Upper lobe of left lung (tissue), 6 donors: ENCODE data around the gene UTF1. TPM values are rescaled to one million over a fixed set of nuclear protein-coding genes. Genes with fewer than 3 reads are reported as not detected.

Experiments
- ATAC-seq, 2 donors: fragments of 200-7000 bp; cut with Tn5 transposase; one replicate each; pipeline ENCODE4 v1.9.1; 2022; ENCODE audit warnings: mild to moderate bottlenecking in 2 of 2, moderate library complexity in 2 of 2; ENCODE audit not compliant: low FRiP score in 2 of 2
- DNase-seq, 2 donors: peaks; one replicate each; pipeline ENCODE4 v3.0.0-alpha.2; 2019 to 2020
- H3K27ac ChIP-seq, 4 donors: fragments of 200-600 bp; sonication (generic); one replicate each; pipeline ENCODE4 v1.5.1; 2016 to 2019
- H3K27me3 ChIP-seq, 4 donors: fragments of 200-600 bp; sonication (generic); one replicate each; pipeline ENCODE4 v1.5.1; 2017 to 2019
- H3K36me3 ChIP-seq, 4 donors: fragments of 200-600 bp; sonication (generic); one replicate each; pipeline ENCODE4 v1.5.1; 2016 to 2019
- H3K4me1 ChIP-seq, 4 donors: fragments of 200-600 bp; sonication (generic); one replicate each; pipeline ENCODE4 v1.5.1; 2018 to 2019
- H3K4me3 ChIP-seq, 4 donors: fragments of 200-600 bp; sonication (generic); one replicate each; pipeline ENCODE4 v1.5.1; 2017 to 2019; ENCODE audit warnings: mild to moderate bottlenecking in 2 of 4, moderate library complexity in 1 of 4
- H3K9me3 ChIP-seq, 4 donors: fragments of 200-600 bp; sonication (generic); one replicate each; pipeline ENCODE4 v1.5.1; 2018 to 2019
- EP300 ChIP-seq, 4 donors: sonication (generic); formaldehyde crosslinking; IDR thresholded peaks; one replicate each; pipeline ENCODE4 v1.5.1; 2017; ENCODE audit warnings: antibody characterized with exemption in 4 of 4, control low read depth in 2 of 4
- POLR2A ChIP-seq, 4 donors: fragments of 450-650 bp; IDR thresholded peaks; one replicate each; pipeline ENCODE4 v1.5.1; 2016 to 2017; ENCODE audit warnings: antibody characterized with exemption in 4 of 4, mild to moderate bottlenecking in 2 of 4
- POLR2AphosphoS5 ChIP-seq, 2 donors: sonication (generic); formaldehyde crosslinking; IDR thresholded peaks; one replicate each; pipeline ENCODE4 v1.5.1; 2017; ENCODE audit warnings: antibody characterized with exemption in 2 of 2
- WGBS, 2 donors: methylation state at CpG; one replicate each; pipeline ENCODE4 v1.1.5; 2017 to 2018; 5-methylcytosine and 5-hydroxymethylcytosine counted together
- total RNA-seq, 6 donors: library from RNA; depleted of rRNA in 4 of 6; stranded (reverse); fragments of >200 nt in 4 of 6; gene quantifications; one replicate each; pipeline versions ENCODE4 v1.1.0 to v1.2.1, GENCODE V29; 2016 to 2021
- TF ChIP-seq, protein P1 (sequence below), 6 experiments: fragments of 450-650 bp in 4 of 6; fragments of 200-600 bp in 2 of 6; sonication (generic) in 2 of 6; IDR thresholded peaks; one replicate each; pipeline ENCODE4 v1.5.1; 2016 to 2019; ENCODE audit warnings: antibody characterized with exemption in 6 of 6
- donor health status: DM: no; HTN: no; CAD: no; lungs with moderate emphysema.
- donor health status: DM: no; HTN: yes; CAD: no; lungs with severe emphysema.

Gene UTF1
- total RNA-seq, 6 donors from 2014 or later, result 0.26 to 0.37 TPM; not detected in 4

DNA sequence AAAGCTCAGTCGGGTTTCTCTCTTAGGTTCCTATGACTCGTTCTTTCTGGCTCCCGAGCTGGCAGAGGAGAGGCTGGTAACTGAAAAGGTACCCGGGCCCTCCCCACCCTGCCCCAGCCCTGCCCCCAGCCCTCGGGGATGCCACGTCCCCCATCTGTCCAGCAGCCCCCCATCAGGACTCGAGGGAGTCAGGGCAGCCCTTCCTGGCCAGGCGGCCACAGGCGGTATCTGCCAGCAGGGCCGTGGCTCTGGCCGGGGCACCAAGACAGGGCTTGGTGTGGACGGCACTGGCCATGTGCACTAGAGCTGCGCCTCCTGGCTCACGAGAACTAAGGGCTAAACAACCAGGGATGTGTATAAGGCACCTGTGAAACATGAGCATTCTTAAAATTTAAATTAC, 40.3 kb upstream of the UTF1 start:
- Histone ChIP-seq H3K4me3 (no peak overlapping the region), H3K27me3 (no peaks in the 10 kb centered on the region), H3K4me1 (no peaks in the 10 kb centered on the region), H3K27ac (no peak overlapping the region), H3K9me3 (no peaks in the 10 kb centered on the region), H3K36me3 (no peaks in the 10 kb centered on the region)
- TF ChIP-seq POLR2A (IDR thresholded peaks at IDR 0.05) (no peak), EP300 (IDR thresholded peaks at IDR 0.05) (no peak), POLR2AphosphoS5 (IDR thresholded peaks at IDR 0.05) (no peak)
- TF ChIP-seq, protein P1, sequence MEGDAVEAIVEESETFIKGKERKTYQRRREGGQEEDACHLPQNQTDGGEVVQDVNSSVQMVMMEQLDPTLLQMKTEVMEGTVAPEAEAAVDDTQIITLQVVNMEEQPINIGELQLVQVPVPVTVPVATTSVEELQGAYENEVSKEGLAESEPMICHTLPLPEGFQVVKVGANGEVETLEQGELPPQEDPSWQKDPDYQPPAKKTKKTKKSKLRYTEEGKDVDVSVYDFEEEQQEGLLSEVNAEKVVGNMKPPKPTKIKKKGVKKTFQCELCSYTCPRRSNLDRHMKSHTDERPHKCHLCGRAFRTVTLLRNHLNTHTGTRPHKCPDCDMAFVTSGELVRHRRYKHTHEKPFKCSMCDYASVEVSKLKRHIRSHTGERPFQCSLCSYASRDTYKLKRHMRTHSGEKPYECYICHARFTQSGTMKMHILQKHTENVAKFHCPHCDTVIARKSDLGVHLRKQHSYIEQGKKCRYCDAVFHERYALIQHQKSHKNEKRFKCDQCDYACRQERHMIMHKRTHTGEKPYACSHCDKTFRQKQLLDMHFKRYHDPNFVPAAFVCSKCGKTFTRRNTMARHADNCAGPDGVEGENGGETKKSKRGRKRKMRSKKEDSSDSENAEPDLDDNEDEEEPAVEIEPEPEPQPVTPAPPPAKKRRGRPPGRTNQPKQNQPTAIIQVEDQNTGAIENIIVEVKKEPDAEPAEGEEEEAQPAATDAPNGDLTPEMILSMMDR (IDR thresholded peaks at IDR 0.05), result no peak
- WGBS, 2 donors, result 89 to 93% methylated on average over 6 to 10 of the region's 14 CpGs
- peak in 1 of 2 donors; percentile 56 for DNase-seq
- no peak for ATAC-seq

DNA sequence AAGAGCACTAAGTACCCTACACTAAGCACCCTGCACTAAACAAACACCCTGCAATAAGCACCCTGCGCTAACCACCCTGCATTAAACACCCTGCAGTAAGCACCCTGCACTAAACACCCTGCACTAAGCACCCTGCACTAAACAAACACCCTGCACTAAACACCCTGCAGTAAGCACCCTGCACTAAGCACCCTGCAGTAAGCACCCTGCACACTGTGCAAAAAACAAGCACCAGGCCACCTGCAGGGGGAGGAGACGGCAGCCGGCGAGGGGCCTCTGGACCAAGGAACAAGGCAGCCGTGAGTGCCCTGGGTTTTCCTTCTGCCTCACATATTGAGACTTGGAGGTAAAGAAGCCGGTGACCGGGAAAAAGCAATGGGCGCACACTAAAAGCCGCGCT, 39.8 kb upstream of the UTF1 start:
- DNase-seq (peak in 1 of 2 donors; percentile 47), ATAC-seq (no peak)
- Histone ChIP-seq H3K9me3 (no peaks in the 10 kb centered on the region), H3K27me3 (no peaks in the 10 kb centered on the region), H3K36me3 (no peaks in the 10 kb centered on the region), H3K27ac (no peak overlapping the region), H3K4me3 (no peak overlapping the region), H3K4me1 (no peaks in the 10 kb centered on the region)
- TF ChIP-seq POLR2A (IDR thresholded peaks at IDR 0.05) (no peak), POLR2AphosphoS5 (IDR thresholded peaks at IDR 0.05) (no peak), EP300 (IDR thresholded peaks at IDR 0.05) (no peak)
- TF ChIP-seq, protein P1 (IDR thresholded peaks at IDR 0.05), result no peak
- 94 to 95% methylated on average over 10 of the region's 10 CpGs for WGBS, 2 donors

DNA sequence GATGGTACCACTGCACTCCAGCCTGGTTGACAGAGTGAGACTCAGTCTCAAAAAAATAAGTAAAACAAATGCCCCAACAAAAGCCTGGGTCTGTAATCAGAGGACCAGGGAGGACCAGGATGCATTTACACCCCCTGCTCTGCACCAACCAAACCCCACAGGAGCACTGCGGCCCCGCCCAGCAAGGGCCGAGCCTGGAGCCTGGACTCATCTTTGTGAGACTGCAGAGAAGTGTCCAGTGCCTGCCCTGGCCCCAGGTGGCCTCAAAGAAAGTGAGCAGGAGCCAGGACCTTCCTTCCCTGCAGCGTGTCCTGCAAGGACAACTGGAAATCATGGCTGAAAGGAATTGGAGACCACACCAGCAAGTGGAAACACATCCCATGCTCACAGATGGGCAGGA, 38.4 kb upstream of the UTF1 start:
- TF ChIP-seq POLR2AphosphoS5 (IDR thresholded peaks at IDR 0.05) (no peak), POLR2A (IDR thresholded peaks at IDR 0.05) (no peak)
- TF ChIP-seq, protein P1 (IDR thresholded peaks at IDR 0.05), result no peak
- Histone ChIP-seq H3K27ac (no peak overlapping the region), H3K4me3 (no peak overlapping the region), H3K27me3 (no peaks in the 10 kb centered on the region), H3K36me3 (no peaks in the 10 kb centered on the region), H3K4me1 (no peaks in the 10 kb centered on the region), H3K9me3 (no peaks in the 10 kb centered on the region)
- ATAC-seq, result no peak
- DNase-seq, result peak in 1 of 2 donors; percentile 58
- WGBS, 2 donors, result 87 to 100% methylated on average over 3 to 4 of the region's 4 CpGs

DNA sequence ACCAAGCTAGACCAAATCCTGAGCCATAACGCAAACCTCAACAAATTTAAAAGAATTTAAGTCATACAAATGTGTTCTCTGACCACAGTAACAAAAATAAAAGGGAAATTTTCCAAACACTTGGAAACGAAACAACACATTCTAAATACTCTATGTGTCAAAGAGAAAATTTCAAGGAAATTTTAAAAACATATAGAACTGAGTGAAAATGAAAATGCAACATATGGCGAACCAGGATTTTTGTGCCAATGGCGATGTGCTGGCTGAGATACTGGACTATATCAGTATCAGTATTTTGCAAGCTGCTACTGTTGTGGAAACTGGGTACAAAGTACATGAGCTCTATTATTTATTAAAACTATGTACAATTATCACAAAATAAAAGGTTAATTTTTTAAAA, 35.9 kb upstream of the UTF1 start:
- 74 to 85% methylated on average over 4 of the region's 4 CpGs for WGBS, 2 donors
- H3K27ac ChIP-seq, result no peak overlapping the region
- H3K4me3 ChIP-seq, result no peak overlapping the region
- no peaks in the 10 kb centered on the region for H3K4me1 ChIP-seq
- no peak for DNase-seq
- no peak for ATAC-seq
- TF ChIP-seq, protein P1 (IDR thresholded peaks at IDR 0.05), result no peak
- no peaks in the 10 kb centered on the region for H3K27me3 ChIP-seq
- H3K9me3 ChIP-seq, result no peaks in the 10 kb centered on the region
- no peaks in the 10 kb centered on the region for H3K36me3 ChIP-seq

DNA sequence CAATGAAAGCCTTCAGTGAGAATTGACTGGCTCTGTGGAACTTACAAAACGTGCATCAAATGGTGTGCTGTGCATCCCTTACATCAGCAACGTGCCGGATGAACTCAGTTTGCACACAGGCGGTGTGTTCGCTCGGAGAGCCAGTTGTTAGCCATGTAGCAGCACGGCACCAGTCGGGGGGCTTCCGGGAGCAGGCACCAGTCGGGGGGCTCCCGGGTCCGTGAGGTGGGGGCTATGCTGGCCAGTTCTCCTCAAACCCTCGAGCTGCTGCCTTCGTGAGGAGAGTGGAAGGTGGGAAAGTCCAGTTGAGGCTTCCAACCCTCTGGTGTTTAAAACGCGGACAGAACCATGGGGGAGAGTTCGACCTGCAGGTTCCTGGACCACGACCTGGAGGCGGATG, 34.9 kb upstream of the UTF1 start:
- H3K4me3 ChIP-seq, result no peak overlapping the region
- no peak for TF ChIP-seq POLR2AphosphoS5 (IDR thresholded peaks at IDR 0.05)
- TF ChIP-seq EP300 (IDR thresholded peaks at IDR 0.05), result no peak
- no peak for TF ChIP-seq POLR2A (IDR thresholded peaks at IDR 0.05)
- TF ChIP-seq, protein P1 (IDR thresholded peaks at IDR 0.05), result no peak
- no peaks in the 10 kb centered on the region for H3K36me3 ChIP-seq
- no peak overlapping the region for H3K27ac ChIP-seq
- no peaks in the 10 kb centered on the region for H3K27me3 ChIP-seq
- H3K9me3 ChIP-seq, result no peaks in the 10 kb centered on the region
- peak in 1 of 2 donors; percentile 35 for DNase-seq
- no peaks in the 10 kb centered on the region for H3K4me1 ChIP-seq
- 85 to 95% methylated on average over 12 to 19 of the region's 19 CpGs for WGBS, 2 donors
- no peak for ATAC-seq
